Measurements from ENCODE around the gene HOXC5. TPM values are rescaled to one million over a fixed set of nuclear protein-coding genes. Genes with fewer than 3 reads are reported as not detected.

Gene HOXC5
- total RNA-seq, 1 experiment from 2014 or later, result not detected

GRCh38 chr12:53985692-53985993, 47.2 kb upstream of the HOXC5 start:
- Mint-ChIP-seq H3K9me3 (ENCODE audit: low read depth, unreplicated experiment) (no peaks in the 10 kb centered on the region), H3K36me3 (ENCODE audit: insufficient read depth, unreplicated experiment) (peaks cover 28% of the 10 kb centered on the region), H3K27ac (ENCODE audit: unreplicated experiment) (peak overlapping the region; percentile 65), H3K27me3 (ENCODE audit: unreplicated experiment) (peaks cover 100% of the 10 kb centered on the region), H3K4me3 (ENCODE audit: low read depth, unreplicated experiment) (peak overlapping the region; percentile 59), H3K4me1 (ENCODE audit: low read depth, unreplicated experiment) (peaks cover 22% of the 10 kb centered on the region)
- intact Hi-C loops (cut with micrococcal nuclease; ENCODE audit: unreplicated experiment), result no loop called here
- DNase-seq, result no peak
- TF ChIP-seq, protein P1, sequence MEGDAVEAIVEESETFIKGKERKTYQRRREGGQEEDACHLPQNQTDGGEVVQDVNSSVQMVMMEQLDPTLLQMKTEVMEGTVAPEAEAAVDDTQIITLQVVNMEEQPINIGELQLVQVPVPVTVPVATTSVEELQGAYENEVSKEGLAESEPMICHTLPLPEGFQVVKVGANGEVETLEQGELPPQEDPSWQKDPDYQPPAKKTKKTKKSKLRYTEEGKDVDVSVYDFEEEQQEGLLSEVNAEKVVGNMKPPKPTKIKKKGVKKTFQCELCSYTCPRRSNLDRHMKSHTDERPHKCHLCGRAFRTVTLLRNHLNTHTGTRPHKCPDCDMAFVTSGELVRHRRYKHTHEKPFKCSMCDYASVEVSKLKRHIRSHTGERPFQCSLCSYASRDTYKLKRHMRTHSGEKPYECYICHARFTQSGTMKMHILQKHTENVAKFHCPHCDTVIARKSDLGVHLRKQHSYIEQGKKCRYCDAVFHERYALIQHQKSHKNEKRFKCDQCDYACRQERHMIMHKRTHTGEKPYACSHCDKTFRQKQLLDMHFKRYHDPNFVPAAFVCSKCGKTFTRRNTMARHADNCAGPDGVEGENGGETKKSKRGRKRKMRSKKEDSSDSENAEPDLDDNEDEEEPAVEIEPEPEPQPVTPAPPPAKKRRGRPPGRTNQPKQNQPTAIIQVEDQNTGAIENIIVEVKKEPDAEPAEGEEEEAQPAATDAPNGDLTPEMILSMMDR (IDR thresholded peaks at IDR 0.05; ENCODE audit: unreplicated experiment), result no peak
- BruUV-seq (replicated peaks), result no TSS peak
- CTCF ChIA-PET, result interaction anchor here (1.0 to 2.1 kb wide), 4 partner anchors 18 to 222 kb away, joined by 3 to 7 read pairs (median 4); no protein-coding TSS in a partner anchor

GRCh38 chr12:53985994-53986685, 46.7 kb upstream of the HOXC5 start:
- DNase-seq, result peak; percentile 51
- peak overlapping the region; percentile 59 for H3K4me3 Mint-ChIP-seq (ENCODE audit: low read depth, unreplicated experiment)
- H3K4me1 Mint-ChIP-seq (ENCODE audit: low read depth, unreplicated experiment), result peaks cover 22% of the 10 kb centered on the region
- intact Hi-C loops (cut with micrococcal nuclease; ENCODE audit: unreplicated experiment), result no loop called here
- TF ChIP-seq, protein P1 (IDR thresholded peaks at IDR 0.05; ENCODE audit: unreplicated experiment), result no peak
- H3K27ac Mint-ChIP-seq (ENCODE audit: unreplicated experiment), result no peak overlapping the region
- no TSS peak for BruUV-seq (replicated peaks)
- H3K9me3 Mint-ChIP-seq (ENCODE audit: low read depth, unreplicated experiment), result no peaks in the 10 kb centered on the region
- H3K36me3 Mint-ChIP-seq (ENCODE audit: insufficient read depth, unreplicated experiment), result peaks cover 28% of the 10 kb centered on the region
- peaks cover 100% of the 10 kb centered on the region for H3K27me3 Mint-ChIP-seq (ENCODE audit: unreplicated experiment)
- CTCF ChIA-PET, result interaction anchor here (0.6 to 2.1 kb wide), 4 partner anchors 8 to 222 kb away, joined by 3 to 7 read pairs (median 4); no protein-coding TSS in a partner anchor

DNA sequence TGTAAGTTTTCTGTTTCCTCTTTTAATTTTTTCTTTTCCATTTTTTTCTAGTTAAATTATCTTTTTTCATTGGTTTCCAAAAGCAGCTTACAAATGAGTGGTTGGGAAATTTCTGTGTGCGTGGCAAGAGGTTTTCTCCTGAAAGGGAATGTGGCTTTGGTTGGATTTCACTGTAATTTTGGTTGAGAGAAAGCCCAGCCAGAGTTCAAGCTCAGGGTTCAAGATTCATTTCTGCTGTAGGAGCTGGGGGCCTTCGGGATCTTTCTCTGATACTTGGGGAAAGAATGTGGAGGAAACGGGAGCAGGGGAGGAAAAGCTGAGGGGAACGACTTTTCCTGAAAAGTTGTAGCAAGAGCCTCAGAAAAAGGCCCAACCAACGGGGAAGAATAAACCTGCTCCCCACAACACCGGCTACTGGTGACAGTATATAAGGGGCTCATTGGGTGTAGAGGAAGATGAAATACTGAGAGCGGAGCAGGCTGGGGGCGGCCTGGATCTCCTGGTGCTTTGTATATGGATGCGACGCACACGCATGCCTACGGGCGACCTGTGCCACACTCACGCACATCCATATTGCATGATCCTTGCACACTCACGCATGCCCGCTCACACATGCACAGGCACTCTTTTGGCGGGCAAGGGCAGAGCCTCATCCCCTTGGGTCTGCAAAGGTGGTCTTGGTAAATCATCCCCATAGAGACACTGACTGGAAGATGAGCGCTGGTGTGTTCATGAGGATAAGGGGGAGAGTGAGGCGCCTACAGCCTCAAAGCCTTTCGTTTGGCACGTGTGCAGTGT, 46.0 kb upstream of the HOXC5 start:
- CTCF ChIA-PET, result interaction anchor here (2.1 kb wide), 1 partner anchor 215 kb away, joined by 7 read pairs; no protein-coding TSS in a partner anchor
- peaks cover 22% of the 10 kb centered on the region for H3K4me1 Mint-ChIP-seq (ENCODE audit: low read depth, unreplicated experiment)
- intact Hi-C loops (cut with micrococcal nuclease; ENCODE audit: unreplicated experiment), result no loop called here
- TF ChIP-seq, protein P1 (IDR thresholded peaks at IDR 0.05; ENCODE audit: unreplicated experiment), result no peak
- no TSS peak for BruUV-seq (replicated peaks)
- no peaks in the 10 kb centered on the region for H3K9me3 Mint-ChIP-seq (ENCODE audit: low read depth, unreplicated experiment)
- H3K27ac Mint-ChIP-seq (ENCODE audit: unreplicated experiment), result no peak overlapping the region
- H3K27me3 Mint-ChIP-seq (ENCODE audit: unreplicated experiment), result peaks cover 100% of the 10 kb centered on the region
- H3K36me3 Mint-ChIP-seq (ENCODE audit: insufficient read depth, unreplicated experiment), result peaks cover 28% of the 10 kb centered on the region
- DNase-seq, result no peak
- H3K4me3 Mint-ChIP-seq (ENCODE audit: low read depth, unreplicated experiment), result peak overlapping the region; percentile 59

GRCh38 chr12:53987787-53988230, 45.0 kb upstream of the HOXC5 start:
- no peak for DNase-seq
- Mint-ChIP-seq H3K4me3 (ENCODE audit: low read depth, unreplicated experiment) (no peak overlapping the region), H3K9me3 (ENCODE audit: low read depth, unreplicated experiment) (no peaks in the 10 kb centered on the region), H3K36me3 (ENCODE audit: insufficient read depth, unreplicated experiment) (peaks cover 28% of the 10 kb centered on the region), H3K4me1 (ENCODE audit: low read depth, unreplicated experiment) (peaks cover 22% of the 10 kb centered on the region), H3K27ac (ENCODE audit: unreplicated experiment) (no peak overlapping the region), H3K27me3 (ENCODE audit: unreplicated experiment) (peaks cover 100% of the 10 kb centered on the region)
- intact Hi-C loops (cut with micrococcal nuclease; ENCODE audit: unreplicated experiment), result no loop called here
- BruUV-seq (replicated peaks), result no TSS peak
- CTCF ChIA-PET, result interaction anchor here (0.6 to 1.8 kb wide), 5 partner anchors 184 to 1828 kb away, joined by 4 to 6 read pairs (median 4); no protein-coding TSS in a partner anchor
- TF ChIP-seq, protein P1 (IDR thresholded peaks at IDR 0.05; ENCODE audit: unreplicated experiment), result no peak
